GM12878 (cell line): ENCODE data around the gene MEGF6. TPM values are rescaled to one million over a fixed set of nuclear protein-coding genes. Genes with fewer than 3 reads are reported as not detected.

Experiments
- ATF7 ChIP-seq: fragments of 450-650 bp; IDR thresholded peaks from 2 replicates; pipeline ENCODE4 v1.6.1; 2016; ENCODE audit warnings: low read depth, mild to moderate bottlenecking
- BRCA1 ChIP-seq: IDR thresholded peaks from 2 replicates; pipeline ENCODE4 v1.6.1; 2011; ENCODE audit warnings: low read depth, low read length, improper control_type of control experiment
- CHD2 ChIP-seq: IDR thresholded peaks from 2 replicates; pipeline ENCODE4 v1.6.1; 2011; ENCODE audit warnings: low read depth, low read length, improper control_type of control experiment, borderline replicate concordance
- CHD4 ChIP-seq: fragments of 200-600 bp; sonication (generic); IDR thresholded peaks from 2 replicates; pipeline ENCODE4 v1.6.1; 2016; ENCODE audit warnings: mild to moderate bottlenecking
- CREM ChIP-seq: IDR thresholded peaks from 2 replicates; pipeline ENCODE4 v1.6.1; 2014; ENCODE audit warnings: antibody characterized with exemption, low read depth
- ELK1 ChIP-seq: IDR thresholded peaks from 2 replicates; pipeline ENCODE4 v1.6.1; 2012; ENCODE audit warnings: low read depth, low read length, improper control_type of control experiment
- EP300 ChIP-seq, 2 experiments: fragments of 150-350 bp in 1 of 2; IDR thresholded peaks; 2 replicates each; pipeline ENCODE4 v1.6.1; 2011 to 2012; ENCODE audit warnings: low read depth in 2 of 2, low read length in 2 of 2, borderline replicate concordance in 1 of 2, improper control_type of control experiment in 1 of 2, inconsistent platforms in 1 of 2; ENCODE audit not compliant: control insufficient read depth in 1 of 2
- ESRRA ChIP-seq: IDR thresholded peaks from 2 replicates; pipeline ENCODE4 v1.6.1; 2012; ENCODE audit warnings: mild to moderate bottlenecking, low read length, improper control_type of control experiment
- FOXK2 ChIP-seq: fragments of 450-650 bp; IDR thresholded peaks from 2 replicates; pipeline ENCODE4 v1.6.1; 2017; ENCODE audit warnings: mild to moderate bottlenecking, moderate library complexity
- MTA3 ChIP-seq: IDR thresholded peaks from 2 replicates; pipeline ENCODE4 v1.6.1; 2012; ENCODE audit warnings: low read length, inconsistent platforms, borderline replicate concordance
- MXI1 ChIP-seq: fragments of 150-350 bp; IDR thresholded peaks from 2 replicates; pipeline ENCODE4 v1.6.1; 2011; ENCODE audit warnings: low read depth, mild to moderate bottlenecking, inconsistent platforms, low read length, improper control_type of control experiment
- MYB ChIP-seq: fragments of 150-350 bp; IDR thresholded peaks from 2 replicates; pipeline ENCODE4 v1.6.1; 2014; ENCODE audit warnings: mild to moderate bottlenecking, low read depth, low read length, borderline replicate concordance
- NFXL1 ChIP-seq: fragments of 450-650 bp; IDR thresholded peaks from 2 replicates; pipeline ENCODE4 v1.6.1; 2017; ENCODE audit warnings: antibody characterized with exemption, mild to moderate bottlenecking, borderline replicate concordance
- SMAD1 ChIP-seq: fragments of 450-650 bp; IDR thresholded peaks from 2 replicates; pipeline ENCODE4 v1.6.1; 2018; ENCODE audit warnings: mild to moderate bottlenecking, low read depth; ENCODE audit not compliant: partially characterized antibody
- SMAD5 ChIP-seq: IDR thresholded peaks from 2 replicates; pipeline ENCODE4 v1.6.1; 2016; ENCODE audit warnings: antibody characterized with exemption, low read depth
- TAF1 ChIP-seq: IDR thresholded peaks from 2 replicates; pipeline ENCODE4 v1.6.1; 2011; ENCODE audit warnings: mild to moderate bottlenecking, low read depth, low read length, borderline replicate concordance
- TARDBP ChIP-seq: IDR thresholded peaks from 2 replicates; pipeline ENCODE4 v1.6.1; 2016; ENCODE audit warnings: borderline replicate concordance
- ZBTB40 ChIP-seq: fragments of 450-650 bp; IDR thresholded peaks from 2 replicates; pipeline ENCODE4 v1.6.1; 2016; ENCODE audit warnings: mild to moderate bottlenecking, moderate library complexity, borderline replicate concordance
- ZNF24 ChIP-seq: fragments of 450-650 bp; IDR thresholded peaks from 2 replicates; pipeline ENCODE4 v1.6.1; 2017; ENCODE audit warnings: antibody characterized with exemption, mild to moderate bottlenecking
- ZSCAN29 ChIP-seq: fragments of 450-650 bp; IDR thresholded peaks from 2 replicates; pipeline ENCODE4 v1.6.1; 2017; ENCODE audit warnings: mild to moderate bottlenecking, moderate library complexity
- polyA plus RNA-seq, 11 experiments: library from polyadenylated mRNA; depleted of rRNA in 4 of 11; unstranded in 6 of 11; stranded (reverse) in 5 of 11; fragments of >200 nt; fragmentation: Nextera tagmentation in 4 of 11; fragmentation: Illumina TruSeq in 1 of 11; extraction: Ambion mirVana in 4 of 11; extraction: Trizol in 1 of 11; gene quantifications; 1 replicate in 1 of 11; 2 replicates in 10 of 11; pipeline versions ENCODE4 v1.2.1 to v1.2.3, GENCODE V29; 2011 to 2016; ENCODE audit warnings: inconsistent platforms in 2 of 11, missing spikeins in 2 of 11, low read depth in 1 of 11
- total RNA-seq, 4 experiments: library from RNA; depleted of rRNA in 3 of 4; stranded (reverse); fragments of >200 nt in 3 of 4; fragmentation: Illumina TruSeq in 1 of 4; extraction: Trizol in 1 of 4; gene quantifications; 2 replicates each; pipeline versions ENCODE4 v1.2.1 to v1.2.3, GENCODE V29; 2013 to 2021
- TF ChIP-seq, protein P1 (sequence below): fragments of 450-650 bp; IDR thresholded peaks from 2 replicates; pipeline ENCODE4 v1.6.1; 2018; ENCODE audit warnings: mild to moderate bottlenecking, low read depth, moderate library complexity; ENCODE audit not compliant: partially characterized antibody
- TF ChIP-seq, protein P2 (sequence below): IDR thresholded peaks from 2 replicates; pipeline ENCODE4 v1.6.1; 2012; ENCODE audit warnings: low read depth, low read length, improper control_type of control experiment

The MEGF6 gene
- total and polyA plus RNA-seq, 10 of the 15 experiments (the other 5 are each of a cell fraction or from before 2014, with no cell fraction given): 0.03 to 0.41 TPM; not detected in 8

DNA sequence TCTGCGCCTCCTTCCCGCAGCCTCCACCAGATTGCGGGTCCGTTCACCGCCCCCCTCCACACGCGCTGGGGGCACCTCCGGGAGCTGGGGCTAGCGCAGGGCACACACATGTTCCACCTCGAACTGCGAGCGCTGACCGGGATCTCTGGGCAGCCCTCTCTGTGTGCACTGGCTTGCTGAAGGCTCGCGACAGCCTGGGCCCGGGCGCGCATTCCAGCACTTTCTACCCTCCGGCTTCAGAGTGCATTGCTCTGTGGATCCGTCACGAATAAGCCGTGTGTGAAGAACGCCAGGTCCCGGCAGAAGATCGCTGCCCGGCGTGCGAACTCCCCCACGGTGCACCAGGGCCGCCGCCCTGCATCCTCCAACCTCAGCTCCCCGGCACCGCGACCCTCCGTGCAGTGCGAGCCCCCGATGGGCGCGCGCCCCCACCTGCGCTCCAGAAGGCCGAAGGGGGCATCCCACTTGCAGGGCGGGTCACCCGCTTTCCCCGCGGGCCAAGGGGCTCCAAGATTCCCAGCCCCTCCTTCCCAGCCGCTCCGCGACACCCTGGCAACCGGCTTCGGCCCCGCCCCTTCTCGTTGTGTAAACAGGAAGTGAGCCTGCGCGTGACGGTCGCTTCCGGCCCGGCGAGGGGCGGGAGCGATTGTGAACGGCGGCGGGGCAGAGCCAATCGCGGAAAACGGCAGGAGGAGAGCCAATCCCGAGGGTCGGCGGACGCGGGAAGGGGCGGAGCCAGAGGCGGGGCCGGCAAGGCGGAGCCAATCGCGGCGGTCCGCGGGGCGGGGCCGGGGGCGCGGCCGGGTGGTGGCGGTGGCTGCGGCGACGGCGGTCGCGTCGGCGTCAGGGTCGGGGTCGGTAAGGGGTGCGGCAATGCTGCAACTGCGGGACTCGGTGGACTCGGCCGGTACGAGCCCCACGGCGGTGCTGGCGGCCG, 13.2 kb upstream of the MEGF6 start, which contains the start of gene TPRG1L (continued):
- TF ChIP-seq, protein P1, sequence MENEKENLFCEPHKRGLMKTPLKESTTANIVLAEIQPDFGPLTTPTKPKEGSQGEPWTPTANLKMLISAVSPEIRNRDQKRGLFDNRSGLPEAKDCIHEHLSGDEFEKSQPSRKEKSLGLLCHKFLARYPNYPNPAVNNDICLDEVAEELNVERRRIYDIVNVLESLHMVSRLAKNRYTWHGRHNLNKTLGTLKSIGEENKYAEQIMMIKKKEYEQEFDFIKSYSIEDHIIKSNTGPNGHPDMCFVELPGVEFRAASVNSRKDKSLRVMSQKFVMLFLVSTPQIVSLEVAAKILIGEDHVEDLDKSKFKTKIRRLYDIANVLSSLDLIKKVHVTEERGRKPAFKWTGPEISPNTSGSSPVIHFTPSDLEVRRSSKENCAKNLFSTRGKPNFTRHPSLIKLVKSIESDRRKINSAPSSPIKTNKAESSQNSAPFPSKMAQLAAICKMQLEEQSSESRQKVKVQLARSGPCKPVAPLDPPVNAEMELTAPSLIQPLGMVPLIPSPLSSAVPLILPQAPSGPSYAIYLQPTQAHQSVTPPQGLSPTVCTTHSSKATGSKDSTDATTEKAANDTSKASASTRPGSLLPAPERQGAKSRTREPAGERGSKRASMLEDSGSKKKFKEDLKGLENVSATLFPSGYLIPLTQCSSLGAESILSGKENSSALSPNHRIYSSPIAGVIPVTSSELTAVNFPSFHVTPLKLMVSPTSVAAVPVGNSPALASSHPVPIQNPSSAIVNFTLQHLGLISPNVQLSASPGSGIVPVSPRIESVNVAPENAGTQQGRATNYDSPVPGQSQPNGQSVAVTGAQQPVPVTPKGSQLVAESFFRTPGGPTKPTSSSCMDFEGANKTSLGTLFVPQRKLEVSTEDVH: no peak
- TF ChIP-seq ATF7 (no peak), MXI1 (peak; percentile 60), ESRRA (no peak), TAF1 (no peak), CHD2 (peak; percentile 91), EP300 (IDR thresholded peaks at IDR 0.05; ENCODE audit: borderline replicate concordance in 1 of 2, control insufficient read depth in 1 of 2, low read depth in 2 of 2, low read length in 2 of 2) (no peak), ELK1 (peak; percentile 80; the same call in 1 of the 2 replicates), CREM (peak; percentile 77), MTA3 (no peak), NFXL1 (no peak), BRCA1 (no peak), ZBTB40 (peak; percentile 93), SMAD5 (no peak), ZSCAN29 (no peak), SMAD1 (no peak), ZNF24 (no peak), MYB (no peak), TARDBP (no peak), CHD4 (no peak), FOXK2 (peak; percentile 94)
- TF ChIP-seq, protein P2, sequence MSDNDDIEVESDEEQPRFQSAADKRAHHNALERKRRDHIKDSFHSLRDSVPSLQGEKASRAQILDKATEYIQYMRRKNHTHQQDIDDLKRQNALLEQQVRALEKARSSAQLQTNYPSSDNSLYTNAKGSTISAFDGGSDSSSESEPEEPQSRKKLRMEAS: peak; percentile 91
